ENCODE data around the gene TSC22D4. TPM values are rescaled to one million over a fixed set of nuclear protein-coding genes. Genes with fewer than 3 reads are reported as not detected.

Gene TSC22D4
- total RNA-seq, 2 experiments from 2014 or later, result 38.5 to 75.4 TPM

DNA sequence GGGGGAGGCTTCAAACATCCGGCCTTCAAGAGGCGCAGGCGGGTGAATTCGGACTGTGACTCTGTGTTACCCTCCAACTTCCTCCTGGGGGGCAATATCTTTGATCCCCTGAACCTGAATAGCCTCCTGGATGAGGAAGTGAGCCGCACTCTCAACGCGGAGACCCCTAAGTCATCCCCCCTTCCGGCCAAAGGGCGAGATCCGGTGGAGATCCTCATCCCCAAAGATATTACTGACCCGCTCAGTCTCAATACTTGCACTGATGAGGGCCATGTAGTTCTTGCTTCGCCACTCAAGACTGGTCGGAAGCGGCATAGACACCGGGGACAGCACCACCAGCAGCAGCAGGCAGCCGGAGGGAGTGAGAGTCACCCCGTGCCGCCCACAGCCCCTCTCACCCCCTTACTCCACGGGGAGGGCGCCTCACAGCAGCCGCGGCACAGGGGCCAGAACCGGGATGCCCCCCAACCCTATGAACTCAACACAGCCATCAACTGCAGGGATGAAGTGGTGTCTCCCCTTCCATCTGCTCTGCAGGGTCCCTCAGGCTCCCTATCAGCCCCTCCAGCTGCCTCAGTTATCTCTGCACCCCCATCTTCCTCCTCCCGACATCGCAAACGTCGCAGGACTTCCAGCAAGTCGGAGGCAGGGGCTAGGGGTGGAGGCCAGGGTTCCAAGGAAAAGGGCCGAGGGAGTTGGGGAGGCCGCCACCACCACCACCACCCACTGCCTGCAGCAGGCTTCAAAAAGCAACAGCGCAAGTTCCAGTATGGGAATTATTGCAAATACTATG is 48.3 kb downstream of the TSC22D4 start:
- ChIA-PET POLR2A (interaction anchor here (0.7 to 1.4 kb wide), 3 partner anchors 14 to 37 kb away, joined by 3 to 5 read pairs (median 3); no protein-coding TSS in a partner anchor), CTCF (ENCODE audit: unreplicated experiment) (interaction anchor here (0.5 kb wide), 1 partner anchor 245 kb away, joined by 3 read pairs; no protein-coding TSS in a partner anchor)
- TF ChIP-seq, protein P1, sequence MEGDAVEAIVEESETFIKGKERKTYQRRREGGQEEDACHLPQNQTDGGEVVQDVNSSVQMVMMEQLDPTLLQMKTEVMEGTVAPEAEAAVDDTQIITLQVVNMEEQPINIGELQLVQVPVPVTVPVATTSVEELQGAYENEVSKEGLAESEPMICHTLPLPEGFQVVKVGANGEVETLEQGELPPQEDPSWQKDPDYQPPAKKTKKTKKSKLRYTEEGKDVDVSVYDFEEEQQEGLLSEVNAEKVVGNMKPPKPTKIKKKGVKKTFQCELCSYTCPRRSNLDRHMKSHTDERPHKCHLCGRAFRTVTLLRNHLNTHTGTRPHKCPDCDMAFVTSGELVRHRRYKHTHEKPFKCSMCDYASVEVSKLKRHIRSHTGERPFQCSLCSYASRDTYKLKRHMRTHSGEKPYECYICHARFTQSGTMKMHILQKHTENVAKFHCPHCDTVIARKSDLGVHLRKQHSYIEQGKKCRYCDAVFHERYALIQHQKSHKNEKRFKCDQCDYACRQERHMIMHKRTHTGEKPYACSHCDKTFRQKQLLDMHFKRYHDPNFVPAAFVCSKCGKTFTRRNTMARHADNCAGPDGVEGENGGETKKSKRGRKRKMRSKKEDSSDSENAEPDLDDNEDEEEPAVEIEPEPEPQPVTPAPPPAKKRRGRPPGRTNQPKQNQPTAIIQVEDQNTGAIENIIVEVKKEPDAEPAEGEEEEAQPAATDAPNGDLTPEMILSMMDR (conservative IDR thresholded peaks at IDR 0.05; ENCODE audit: low read length), result no peak
- TF ChIP-seq EZH2phosphoT487 (IDR thresholded peaks at IDR 0.05; ENCODE audit: borderline replicate concordance, low read depth, low read length), result no peak
- no peaks in the 10 kb centered on the region for H3K9me2 ChIP-seq (ENCODE audit: insufficient read depth, low read length)
- H2AFZ ChIP-seq (ENCODE audit: low read length), result no peak overlapping the region
- peaks cover 55% of the 10 kb centered on the region for H3K36me3 ChIP-seq (ENCODE audit: insufficient read depth, low read length)
- no TSS peak for BruUV-seq (replicated peaks)
- peak overlapping the region; percentile 93 for H3K27ac ChIP-seq (ENCODE audit: low read depth, low read length, poor library complexity, severe bottlenecking)
- H3K79me2 ChIP-seq (ENCODE audit: insufficient read depth, low read depth, low read length), result peaks cover 48% of the 10 kb centered on the region
- intact Hi-C loops (cut with micrococcal nuclease; ENCODE audit: unreplicated experiment), result loop anchor here (1.0 kb wide), 1 partner anchor 47 kb away; no protein-coding TSS in a partner anchor
- H4K20me1 ChIP-seq (ENCODE audit: insufficient read depth, low read length), result peaks cover 9% of the 10 kb centered on the region; the same call in 1 of the 2 replicates
- DNase-seq (ENCODE audit: low spot score), result no peak
- H3K4me2 ChIP-seq (ENCODE audit: low read length), result peak overlapping the region; percentile 83
- H3K4me3 ChIP-seq (ENCODE audit: low read depth, low read length, poor library complexity, severe bottlenecking), result peak overlapping the region; percentile 91
- peaks cover 53% of the 10 kb centered on the region for H3K4me1 ChIP-seq (ENCODE audit: insufficient read depth, low read length, poor library complexity, severe bottlenecking)
- no peaks in the 10 kb centered on the region for H3K9me3 ChIP-seq (ENCODE audit: low read length)

DNA sequence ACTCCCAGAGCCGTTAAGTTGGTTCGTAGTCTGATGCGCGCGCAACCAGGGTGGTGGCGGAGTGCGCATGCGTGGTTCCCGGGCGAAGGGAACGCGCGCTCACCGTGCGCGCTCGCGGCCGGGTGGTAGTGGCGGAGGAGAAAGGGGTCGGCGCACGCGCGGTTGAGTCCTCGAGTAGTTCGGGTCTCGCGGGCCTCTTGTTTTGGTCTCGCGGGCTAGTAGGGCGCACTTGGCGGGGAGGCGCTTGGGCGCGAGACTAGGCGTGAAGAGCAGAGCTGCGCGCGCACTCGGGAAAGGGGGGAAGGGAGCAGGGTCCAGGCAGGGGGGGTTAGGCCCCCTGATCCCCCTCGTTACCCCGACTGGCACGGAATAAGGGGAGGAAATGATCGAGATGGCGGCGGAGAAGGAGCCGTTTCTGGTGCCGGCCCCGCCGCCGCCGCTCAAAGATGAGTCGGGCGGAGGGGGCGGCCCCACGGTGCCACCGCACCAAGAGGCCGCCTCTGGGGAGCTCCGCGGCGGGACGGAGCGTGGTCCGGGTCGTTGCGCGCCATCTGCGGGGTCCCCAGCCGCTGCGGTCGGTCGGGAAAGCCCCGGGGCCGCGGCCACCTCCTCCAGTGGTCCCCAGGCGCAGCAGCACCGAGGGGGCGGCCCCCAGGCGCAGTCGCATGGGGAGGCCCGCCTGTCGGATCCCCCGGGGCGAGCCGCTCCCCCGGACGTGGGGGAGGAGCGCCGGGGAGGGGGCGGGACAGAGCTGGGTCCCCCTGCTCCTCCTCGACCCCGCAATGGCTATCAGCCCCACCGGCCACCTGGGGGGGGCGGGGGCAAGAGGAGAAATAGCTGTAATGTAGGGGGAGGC is 49.1 kb downstream of the TSC22D4 start, which contains the start of gene MEPCE:
Gene MEPCE, plus strand, starts transcription at position 195 of the 856 bp plus-strand sequence. Its CDS starts 188 bp downstream, at position 383.
- ChIA-PET POLR2A (interaction anchor here (0.6 to 2.0 kb wide), 15 partner anchors 8 to 240 kb away, joined by 3 to 7 read pairs (median 3); no protein-coding TSS in a partner anchor), CTCF (ENCODE audit: unreplicated experiment) (interaction anchor here (0.5 kb wide), 1 partner anchor 246 kb away, joined by 3 read pairs; no protein-coding TSS in a partner anchor)
- H2AFZ ChIP-seq (ENCODE audit: low read length), result peak within 1 kb of the TSS; percentile 76; the same call in 1 of the 2 replicates
- peaks cover 50% of the 10 kb centered on the region for H3K4me1 ChIP-seq (ENCODE audit: insufficient read depth, low read length, poor library complexity, severe bottlenecking)
- TF ChIP-seq EZH2phosphoT487 (IDR thresholded peaks at IDR 0.05; ENCODE audit: borderline replicate concordance, low read depth, low read length), result no peak
- TF ChIP-seq, protein P1 (conservative IDR thresholded peaks at IDR 0.05; ENCODE audit: low read length), result no peak
- H3K9me2 ChIP-seq (ENCODE audit: insufficient read depth, low read length), result no peaks in the 10 kb centered on the region
- peak; percentile 96 for DNase-seq (ENCODE audit: low spot score)
- H3K27ac ChIP-seq (ENCODE audit: low read depth, low read length, poor library complexity, severe bottlenecking), result peak within 1 kb of the TSS; percentile 93
- peaks cover 9% of the 10 kb centered on the region; the same call in 1 of the 2 replicates for H4K20me1 ChIP-seq (ENCODE audit: insufficient read depth, low read length)
- H3K36me3 ChIP-seq (ENCODE audit: insufficient read depth, low read length), result peaks cover 47% of the 10 kb centered on the region
- H3K4me3 ChIP-seq (ENCODE audit: low read depth, low read length, poor library complexity, severe bottlenecking), result peak within 1 kb of the TSS; percentile 91
- no TSS peak for BruUV-seq (replicated peaks)
- H3K79me2 ChIP-seq (ENCODE audit: insufficient read depth, low read depth, low read length), result peaks cover 41% of the 10 kb centered on the region
- intact Hi-C loops (cut with micrococcal nuclease; ENCODE audit: unreplicated experiment), result loop anchor here (1.0 kb wide), 1 partner anchor 61 kb away; no protein-coding TSS in a partner anchor
- no peaks in the 10 kb centered on the region for H3K9me3 ChIP-seq (ENCODE audit: low read length)
- H3K4me2 ChIP-seq (ENCODE audit: low read length), result peak within 1 kb of the TSS; percentile 96

Data from OCI-LY7 (cell line).